HG03060 (cell line): ENCODE data around the gene LITAFD.
A peak's percentile ranks its signal among the peaks of the same experiment; 100 is the strongest.
"Not testable (repeated sequence)": the region's sequence is repeated elsewhere in the genome, so short reads cannot be mapped to it uniquely, and the experiment has no call there.

Experiments
- ATAC-seq: cut with Tn5 transposase; IDR thresholded peaks from one replicate; pipeline ENCODE4 v1.9.1; 2021; ENCODE audit warnings: low read depth, moderate number of reproducible peaks; ENCODE audit not compliant: unreplicated experiment

The LITAFD gene

GRCh38 chr16:8916541-8917225, 34.5 kb downstream of the LITAFD start:
- no peak for ATAC-seq

GRCh38 chr16:8917336-8917735, 35.2 kb downstream of the LITAFD start:
- not testable (repeated sequence) for ATAC-seq

- ATAC-seq = no peak
Measured at GRCh38 chr16:8919089-8919933, 37.2 kb downstream of the LITAFD start.

- no peak for ATAC-seq
Measured at GRCh38 chr16:8919934-8920462, 37.8 kb downstream of the LITAFD start.

GRCh38 chr16:8920645-8921346, 38.6 kb downstream of the LITAFD start:
- ATAC-seq = no peak

GRCh38 chr16:8921347-8921984, 39.3 kb downstream of the LITAFD start:
- ATAC-seq = no peak

- no peak for ATAC-seq
Measured at GRCh38 chr16:8923199-8923598, 41.0 kb downstream of the LITAFD start.

- ATAC-seq = no peak
Measured at GRCh38 chr16:8924214-8924613, 42.1 kb downstream of the LITAFD start.

- ATAC-seq = no peak
Measured at GRCh38 chr16:8925455-8925854, 43.3 kb downstream of the LITAFD start.

GRCh38 chr16:8926827-8927226, 44.7 kb downstream of the LITAFD start:
- no peak for ATAC-seq

- peak; percentile 32 for ATAC-seq
Measured at GRCh38 chr16:8928467-8928957, 46.4 kb downstream of the LITAFD start.

GRCh38 chr16:8929086-8929748, 47.1 kb downstream of the LITAFD start:
- peak; percentile 55 for ATAC-seq

GRCh38 chr16:8931859-8932258, 49.7 kb downstream of the LITAFD start:
- no peak for ATAC-seq

GRCh38 chr16:8934601-8935000, 52.5 kb downstream of the LITAFD start:
- no peak for ATAC-seq
